GM21528 (cell line): ENCODE data around the gene SLFN12L.
"Not testable (repeated sequence)": the region's sequence is repeated elsewhere in the genome, so short reads cannot be mapped to it uniquely, and the experiment has no call there.

Source experiments
- ATAC-seq: cut with Tn5 transposase; IDR thresholded peaks from one replicate; pipeline ENCODE4 v1.9.1; 2021; ENCODE audit warnings: mild to moderate bottlenecking, moderate library complexity; ENCODE audit not compliant: unreplicated experiment, low FRiP score

The SLFN12L gene

DNA sequence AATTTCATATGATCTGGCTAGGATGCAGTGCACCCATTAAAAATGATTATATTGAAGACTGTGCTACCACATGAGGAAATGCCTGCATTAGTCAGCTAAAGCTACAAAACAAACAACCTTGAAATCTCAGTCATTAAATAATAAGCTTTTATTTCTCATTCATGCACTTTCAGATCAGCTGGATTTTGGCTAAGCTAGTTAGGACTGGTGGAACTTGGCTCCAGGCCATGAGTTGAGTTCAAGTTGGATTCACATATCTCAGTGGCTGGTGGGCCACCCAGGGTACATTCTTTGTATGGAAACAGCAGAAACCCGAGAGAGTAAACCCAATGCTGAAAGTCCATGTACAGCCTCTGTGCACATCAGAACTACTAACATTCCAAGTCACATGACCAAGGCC, 6.4 kb upstream of the SLFN12L start:
- no peak for ATAC-seq

- no peak for ATAC-seq
Measured at GRCh38 chr17:35542990-35543389, 5.5 kb upstream of the SLFN12L start.

- ATAC-seq, result no peak
Measured at GRCh38 chr17:35541434-35541833, 4.0 kb upstream of the SLFN12L start.

DNA sequence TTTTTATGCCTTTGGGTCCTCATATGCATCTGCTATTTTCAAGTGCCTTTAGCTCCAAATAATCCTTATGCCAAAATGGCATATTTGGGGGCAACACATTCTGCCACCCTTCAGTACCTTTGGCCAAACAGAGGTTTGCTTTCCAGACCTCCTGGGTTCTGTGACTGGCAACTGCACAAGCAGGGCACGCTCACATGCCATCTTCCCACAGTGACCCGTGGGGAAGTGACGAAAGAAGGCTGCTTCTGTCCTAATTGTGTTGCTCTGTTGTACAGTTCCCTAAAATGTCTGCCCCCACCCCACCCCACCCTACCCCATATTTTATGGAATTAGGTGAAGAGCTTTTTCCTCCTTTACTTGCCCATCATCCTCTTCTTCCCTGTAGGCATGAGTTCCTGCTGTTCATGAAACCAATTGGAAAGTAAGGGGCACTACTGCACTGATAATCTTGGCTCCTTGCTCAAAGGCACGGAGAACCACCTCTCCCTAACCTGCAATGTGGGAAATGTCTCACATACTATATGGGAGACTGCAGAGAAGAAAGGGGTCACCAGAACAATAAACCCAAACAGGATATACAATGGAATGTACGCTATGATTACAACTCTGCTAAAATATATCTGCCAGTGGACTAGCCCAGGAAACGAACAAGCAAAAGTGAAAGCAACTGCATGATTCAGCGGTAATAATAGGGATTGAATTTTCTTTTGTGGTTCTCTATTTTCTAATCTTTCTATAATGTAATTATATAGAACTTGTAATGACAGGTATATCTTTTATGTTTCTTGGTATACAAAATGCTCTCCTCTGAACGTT, 3.3 kb upstream of the SLFN12L start:
- no peak for ATAC-seq

DNA sequence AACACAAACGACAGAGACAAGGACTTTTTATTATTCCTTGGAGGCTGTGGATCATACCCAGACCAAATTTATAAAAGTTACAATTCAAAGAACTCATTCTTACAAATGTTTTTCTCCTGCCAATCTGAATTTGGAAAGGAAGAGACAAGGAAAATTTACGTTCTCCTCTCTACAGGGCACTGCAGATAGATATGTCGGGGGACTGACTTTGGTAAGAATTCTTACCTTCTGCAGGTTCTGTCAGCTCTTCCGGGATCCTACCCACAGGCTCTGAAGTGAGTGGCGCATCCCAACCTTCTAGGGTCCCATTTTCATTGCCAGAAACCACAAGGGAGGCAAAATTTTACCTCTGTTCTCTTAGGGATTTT, 2.2 kb upstream of the SLFN12L start:
- no peak for ATAC-seq

DNA sequence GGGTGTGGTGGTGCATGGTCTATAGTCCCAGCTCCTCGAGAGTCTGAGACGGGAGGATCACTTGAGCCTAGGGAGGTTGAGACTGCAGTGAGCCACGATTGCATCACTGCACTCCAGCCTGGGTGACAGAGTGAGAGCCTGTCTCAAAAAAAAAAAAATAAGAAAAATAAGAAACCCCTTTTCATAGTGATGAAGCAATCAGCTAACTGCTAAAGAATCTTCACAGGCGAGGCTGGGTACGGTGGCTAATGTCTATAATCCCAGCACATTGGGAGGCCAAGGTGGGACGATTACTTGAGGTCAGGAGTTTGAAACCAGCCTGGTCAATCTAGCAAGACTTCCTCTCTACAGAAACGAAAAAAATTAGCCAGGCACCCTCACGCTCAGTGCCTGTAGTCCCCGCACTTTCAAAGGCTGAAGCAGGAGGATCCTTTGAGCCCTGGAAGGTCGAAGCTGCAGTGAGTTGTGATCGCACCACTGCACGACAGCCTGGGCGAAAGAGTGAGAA, 760 bp downstream of the SLFN12L start:
- ATAC-seq, result no peak

DNA sequence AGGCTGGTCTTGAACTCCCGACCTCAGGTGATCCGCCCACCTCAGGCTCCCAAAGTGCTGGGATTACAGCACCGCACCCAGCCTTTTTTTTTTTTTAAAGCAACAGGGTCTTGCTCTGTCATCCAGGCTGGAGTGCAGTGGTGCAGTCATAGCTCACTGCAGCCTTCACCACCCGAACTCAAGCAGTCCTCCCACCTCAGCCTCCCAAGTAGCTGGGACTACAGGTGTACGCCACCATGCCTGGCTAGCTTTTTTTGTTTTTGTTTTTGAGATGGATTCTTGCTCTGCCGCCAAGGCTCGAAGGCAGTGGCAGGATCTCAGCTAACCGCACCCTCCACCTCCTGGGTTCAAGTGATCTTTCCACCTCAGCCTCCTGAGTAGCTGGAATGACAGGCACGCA, 2.1 kb downstream of the SLFN12L start:
- ATAC-seq, result not testable (repeated sequence)

GRCh38 chr17:35534576-35535093, 2.8 kb downstream of the SLFN12L start:
- no peak for ATAC-seq

- no peak for ATAC-seq
Measured at GRCh38 chr17:35531160-35531559, 6.3 kb downstream of the SLFN12L start.

GRCh38 chr17:35529866-35530265, 7.6 kb downstream of the SLFN12L start:
- ATAC-seq, result no peak

GRCh38 chr17:35529326-35529725, 8.2 kb downstream of the SLFN12L start:
- not testable (repeated sequence) for ATAC-seq

DNA sequence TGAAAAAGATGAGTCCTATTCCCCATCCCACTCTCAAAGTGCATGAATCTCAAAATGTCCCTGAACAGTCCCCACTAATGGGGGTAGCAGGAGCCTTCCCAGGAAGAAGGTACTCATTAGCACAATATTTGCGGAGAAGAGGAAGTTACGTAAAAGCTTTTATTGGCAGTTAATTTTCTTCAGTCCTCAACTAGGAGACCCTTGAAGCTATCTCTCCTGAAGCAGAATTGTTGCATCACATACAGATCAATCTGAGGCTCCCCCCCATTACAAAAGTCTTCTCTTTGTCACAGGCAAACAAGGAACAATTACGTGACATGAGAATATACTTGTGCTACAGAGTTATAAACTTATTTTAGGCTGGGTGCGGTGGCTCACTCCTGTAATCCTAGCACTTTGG, 14.2 kb downstream of the SLFN12L start:
- no peak for ATAC-seq

DNA sequence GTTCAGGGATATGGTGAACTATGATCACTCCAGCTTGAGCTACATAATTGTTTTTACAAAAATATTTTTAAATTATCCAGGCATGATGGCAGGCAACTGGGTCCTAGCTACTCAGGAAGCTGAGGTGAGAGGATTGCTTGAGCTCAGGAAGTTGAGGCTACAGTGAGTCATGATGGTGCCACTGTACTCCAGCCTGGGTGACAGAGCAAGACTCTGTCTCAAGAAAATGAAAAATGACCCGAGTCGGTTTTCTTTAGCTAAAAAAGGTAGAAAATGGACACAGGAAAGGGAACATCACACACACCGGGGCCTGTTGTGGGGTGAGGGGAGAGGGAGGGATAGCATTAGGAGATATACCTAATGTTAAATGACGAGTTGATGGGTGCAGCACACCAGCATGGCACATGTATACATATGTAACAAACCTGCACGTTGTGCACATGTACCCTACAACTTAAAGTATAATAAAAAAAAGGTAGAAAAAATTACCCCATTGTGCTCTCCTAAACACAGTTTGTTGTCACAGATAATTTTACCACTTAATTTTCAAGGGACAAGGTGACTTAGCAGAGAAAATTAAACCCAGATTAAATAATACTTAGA, 15.7 kb downstream of the SLFN12L start:
- not testable (repeated sequence) for ATAC-seq

DNA sequence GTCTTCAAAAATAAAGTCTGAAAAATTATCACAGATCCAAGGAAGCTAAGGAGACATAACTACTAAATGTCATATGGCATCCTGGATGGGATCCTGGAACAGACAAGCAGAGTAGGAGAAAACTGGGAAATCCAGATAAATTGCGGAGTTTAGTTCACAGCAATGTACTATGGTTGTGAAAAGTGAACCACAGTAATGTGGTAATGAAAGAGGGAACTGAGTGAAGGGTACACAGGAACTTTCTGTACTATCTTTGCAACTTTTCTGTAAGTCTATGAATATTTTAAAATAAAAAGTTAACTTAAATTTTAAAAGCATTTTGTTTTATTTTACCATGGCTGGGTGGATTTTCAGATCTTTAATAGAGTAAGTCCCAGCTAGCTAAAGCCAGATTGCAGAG, 16.3 kb downstream of the SLFN12L start:
- no peak for ATAC-seq

GRCh38 chr17:35519906-35520442, 17.5 kb downstream of the SLFN12L start:
- no peak for ATAC-seq

DNA sequence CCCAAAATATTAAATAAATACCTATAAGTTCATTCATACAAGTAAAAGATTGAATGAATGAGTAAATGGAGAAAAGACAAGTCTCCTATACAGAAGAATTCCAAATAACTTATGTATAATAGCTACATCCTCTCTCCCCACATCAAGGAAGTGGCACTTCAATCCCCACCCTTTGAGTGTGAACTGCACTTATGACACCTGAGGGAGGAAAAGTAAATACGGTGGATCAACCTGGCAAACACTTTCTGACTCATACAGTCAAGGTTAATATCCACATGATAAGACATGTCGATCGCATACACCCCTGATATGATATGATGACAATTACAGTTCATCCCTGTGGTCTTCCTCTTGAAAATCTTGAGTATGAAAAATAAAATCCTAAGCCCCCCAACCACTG, 18.0 kb downstream of the SLFN12L start:
- no peak for ATAC-seq

GRCh38 chr17:35518431-35518830, 19.0 kb downstream of the SLFN12L start:
- ATAC-seq, result not testable (repeated sequence)

DNA sequence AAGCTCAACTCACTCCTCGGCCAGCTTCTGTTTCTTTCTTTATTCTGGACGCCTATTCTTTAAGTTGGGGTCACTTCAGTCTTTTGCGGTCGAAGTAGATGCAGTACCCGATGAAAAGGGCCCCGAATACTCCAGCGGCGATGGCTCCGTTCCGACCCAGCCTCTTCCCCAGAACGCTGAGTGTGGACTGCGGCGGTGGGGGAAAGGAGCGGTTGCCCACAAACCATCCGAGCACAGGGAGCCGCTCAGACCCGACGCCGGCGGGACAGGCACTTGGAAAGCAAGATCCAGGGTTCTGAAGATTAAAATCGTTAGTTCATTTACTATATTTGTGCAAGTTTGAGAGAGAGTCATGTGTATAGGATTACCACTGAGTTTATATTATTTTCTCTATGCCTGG, 22.5 kb downstream of the SLFN12L start:
- no peak for ATAC-seq

GRCh38 chr17:35514564-35514963, 22.9 kb downstream of the SLFN12L start:
- no peak for ATAC-seq

GRCh38 chr17:35510052-35510451, 27.4 kb downstream of the SLFN12L start:
- no peak for ATAC-seq

DNA sequence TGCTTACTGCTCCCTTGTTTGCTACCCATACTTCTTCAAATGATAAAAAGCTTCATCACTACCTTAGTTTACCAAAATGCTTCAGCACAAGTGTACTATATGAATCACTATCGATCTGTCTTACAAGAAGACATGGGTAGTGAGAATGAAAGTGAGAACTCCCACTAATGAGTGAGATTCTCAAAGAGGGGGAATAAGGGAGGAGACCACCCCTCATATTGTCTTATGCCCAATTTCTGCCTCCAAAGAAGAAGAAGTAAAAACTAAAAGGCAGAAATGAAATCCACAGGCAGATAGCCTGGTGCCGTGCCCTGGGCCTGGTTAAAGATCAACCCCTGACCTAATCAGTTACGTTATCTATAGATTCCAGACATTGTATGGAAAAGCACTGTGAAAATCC, 29.8 kb downstream of the SLFN12L start:
- not testable (repeated sequence) for ATAC-seq

- ATAC-seq, result no peak
Measured at GRCh38 chr17:35499548-35499947, 37.9 kb downstream of the SLFN12L start.
